Karpas-422 (cell line): ENCODE data around the gene C1QL4. TPM values are rescaled to one million over a fixed set of nuclear protein-coding genes. Genes with fewer than 3 reads are reported as not detected.
"Not testable (repeated sequence)": the region's sequence is repeated elsewhere in the genome, so short reads cannot be mapped to it uniquely, and the experiment has no call there.

Source experiments
- DNase-seq: peaks from one replicate; pipeline ENCODE4 v3.0.0-alpha.2; 2015
- H2AFZ ChIP-seq: fragments of 200-600 bp; sonication (generic); 2 replicates; pipeline ENCODE4 v1.6.1; 2014; ENCODE audit warnings: antibody characterized with exemption, low read length, mixed read lengths
- H3K27ac ChIP-seq: fragments of 200-600 bp; sonication (generic); 2 replicates; pipeline ENCODE4 v1.5.1; 2014; ENCODE audit warnings: mild to moderate bottlenecking, low read length, moderate library complexity
- H3K27me3 ChIP-seq: fragments of 200-600 bp; sonication (generic); 2 replicates; pipeline ENCODE4 v1.6.1; 2014; ENCODE audit warnings: low read length, mixed read lengths
- H3K36me3 ChIP-seq: fragments of 200-600 bp; sonication (generic); 2 replicates; pipeline ENCODE4 v1.6.1; 2014; ENCODE audit warnings: low read length, mixed read lengths; ENCODE audit not compliant: insufficient read depth
- H3K4me1 ChIP-seq: fragments of 200-600 bp; sonication (generic); 2 replicates; pipeline ENCODE4 v1.6.1; 2014; ENCODE audit warnings: mild to moderate bottlenecking, low read length, mixed read lengths
- H3K4me2 ChIP-seq: fragments of 200-600 bp; sonication (generic); 2 replicates; pipeline ENCODE4 v1.6.1; 2014; ENCODE audit warnings: low read length, low read depth, mild to moderate bottlenecking; ENCODE audit not compliant: poor library complexity, severe bottlenecking
- H3K4me3 ChIP-seq: fragments of 200-600 bp; sonication (generic); 2 replicates; pipeline ENCODE4 v1.5.1; 2014; ENCODE audit warnings: mild to moderate bottlenecking, antibody characterized with exemption, low read length, mixed read lengths
- H3K79me2 ChIP-seq: fragments of 200-600 bp; sonication (generic); 2 replicates; pipeline ENCODE4 v1.6.1; 2014; ENCODE audit warnings: mild to moderate bottlenecking, low read length, mixed read lengths
- H3K9ac ChIP-seq: fragments of 200-600 bp; sonication (generic); 2 replicates; pipeline ENCODE4 v1.6.0; 2014; ENCODE audit warnings: low read length
- H3K9me2 ChIP-seq: fragments of 200-600 bp; sonication (generic), shearing (Covaris generic); replicated peaks from 2 replicates; pipeline ENCODE4 v1.6.0; 2014; ENCODE audit warnings: mild to moderate bottlenecking, low read length, moderate library complexity; ENCODE audit not compliant: insufficient read depth
- H3K9me3 ChIP-seq: fragments of 300-700, 200-600 bp; sonication (generic); 2 replicates; pipeline ENCODE4 v1.6.1; 2014; ENCODE audit warnings: low read length, mixed read lengths
- H4K20me1 ChIP-seq: fragments of 200-600 bp; sonication (generic); 2 replicates; pipeline ENCODE4 v1.6.1; 2014; ENCODE audit warnings: mild to moderate bottlenecking, antibody characterized with exemption, low read length, low read depth; ENCODE audit not compliant: insufficient read depth
- total RNA-seq: library from RNA; depleted of rRNA; stranded (reverse); fragments of >200 nt; shearing (Covaris generic); gene quantifications from 2 replicates; pipeline ENCODE4 v1.2.3, GENCODE V29; 2014; ENCODE audit warnings: low replicate concordance

C1QL4 gene
- total RNA-seq, 1 experiment from 2014 or later: not detected

DNA sequence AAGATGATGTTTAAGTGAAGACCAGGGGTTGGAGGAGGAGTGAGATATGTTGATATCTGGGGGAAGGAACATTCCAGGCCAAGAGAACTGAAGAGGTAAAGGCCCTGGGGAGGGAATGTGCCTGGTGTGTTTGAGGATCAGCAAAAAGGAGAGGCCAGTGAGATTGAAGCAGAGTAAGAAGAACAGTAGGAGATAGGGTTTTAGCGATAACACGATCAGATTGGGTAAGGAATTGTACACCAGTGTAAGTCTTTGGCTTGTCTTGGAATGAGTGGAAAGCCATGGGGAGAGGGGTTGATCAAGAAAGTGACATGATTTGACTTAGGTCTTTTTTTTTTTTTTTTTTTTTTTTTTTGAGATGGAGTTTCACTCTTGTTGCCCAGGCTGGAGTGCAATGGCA lies 9.1 kb downstream of the C1QL4 start:
- H3K9me2 ChIP-seq: no peaks in the 10 kb centered on the region
- H2AFZ ChIP-seq: no peak overlapping the region
- no peak overlapping the region for H3K9ac ChIP-seq
- H3K79me2 ChIP-seq: peaks cover 14% of the 10 kb centered on the region
- no peaks in the 10 kb centered on the region for H3K9me3 ChIP-seq
- no peak overlapping the region for H3K27ac ChIP-seq
- DNase-seq: no peak
- no peaks in the 10 kb centered on the region for H4K20me1 ChIP-seq
- no peaks in the 10 kb centered on the region for H3K27me3 ChIP-seq
- H3K4me2 ChIP-seq: no peak overlapping the region
- peaks cover 8% of the 10 kb centered on the region for H3K4me1 ChIP-seq
- no peak overlapping the region for H3K4me3 ChIP-seq
- peaks cover 10% of the 10 kb centered on the region; the same call in 1 of the 2 replicates for H3K36me3 ChIP-seq

DNA sequence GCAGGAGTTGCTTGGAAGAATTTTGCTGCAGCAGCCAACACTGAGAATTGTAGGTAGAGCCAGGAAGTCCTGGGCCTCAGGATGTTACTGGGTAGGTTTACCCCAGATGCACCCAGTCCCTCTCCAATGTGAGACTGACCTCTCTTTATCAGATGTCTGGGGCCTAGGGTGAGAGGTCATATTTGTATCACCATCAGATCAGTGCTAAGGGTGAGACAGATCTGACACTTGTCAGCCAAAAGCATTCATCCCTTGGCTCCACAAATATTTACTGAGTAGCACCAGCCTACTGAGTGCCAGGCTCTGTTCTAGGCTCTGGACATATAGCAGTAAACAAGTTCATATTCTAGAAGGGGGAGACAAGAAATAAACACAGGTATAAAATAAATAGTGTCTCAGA lies 9.6 kb downstream of the C1QL4 start:
- no peaks in the 10 kb centered on the region for H3K27me3 ChIP-seq
- no peak overlapping the region for H2AFZ ChIP-seq
- no peaks in the 10 kb centered on the region for H3K9me3 ChIP-seq
- no peaks in the 10 kb centered on the region for H3K9me2 ChIP-seq
- no peak for DNase-seq
- H3K9ac ChIP-seq: no peak overlapping the region
- H4K20me1 ChIP-seq: no peaks in the 10 kb centered on the region
- H3K27ac ChIP-seq: no peak overlapping the region
- no peak overlapping the region for H3K4me3 ChIP-seq
- no peak overlapping the region for H3K4me2 ChIP-seq
- H3K79me2 ChIP-seq: peaks cover 14% of the 10 kb centered on the region
- H3K36me3 ChIP-seq: peaks cover 10% of the 10 kb centered on the region; the same call in 1 of the 2 replicates
- peaks cover 11% of the 10 kb centered on the region for H3K4me1 ChIP-seq

DNA sequence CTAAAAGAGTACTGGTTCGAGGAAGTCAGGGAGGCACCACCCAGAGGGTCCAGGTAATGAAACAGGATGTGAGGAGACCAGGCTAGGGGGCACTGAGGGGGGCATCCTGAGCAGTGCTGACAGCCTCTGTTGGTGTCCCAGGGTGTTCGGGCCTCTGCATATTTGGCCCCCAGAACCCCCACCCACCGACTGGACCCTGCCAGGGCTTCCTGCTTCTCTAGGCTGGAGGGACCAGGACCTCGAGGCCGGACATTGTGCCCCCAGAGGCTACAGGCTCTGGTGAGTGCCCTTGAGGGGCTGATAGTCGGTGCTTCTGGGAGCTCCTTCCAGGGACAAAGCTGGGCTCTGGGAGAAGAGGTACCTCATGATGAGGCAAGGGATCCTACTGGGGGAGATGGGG lies 11.4 kb downstream of the C1QL4 start:
- Histone ChIP-seq H3K9me3 (no peaks in the 10 kb centered on the region), H3K4me3 (no peak overlapping the region)

DNA sequence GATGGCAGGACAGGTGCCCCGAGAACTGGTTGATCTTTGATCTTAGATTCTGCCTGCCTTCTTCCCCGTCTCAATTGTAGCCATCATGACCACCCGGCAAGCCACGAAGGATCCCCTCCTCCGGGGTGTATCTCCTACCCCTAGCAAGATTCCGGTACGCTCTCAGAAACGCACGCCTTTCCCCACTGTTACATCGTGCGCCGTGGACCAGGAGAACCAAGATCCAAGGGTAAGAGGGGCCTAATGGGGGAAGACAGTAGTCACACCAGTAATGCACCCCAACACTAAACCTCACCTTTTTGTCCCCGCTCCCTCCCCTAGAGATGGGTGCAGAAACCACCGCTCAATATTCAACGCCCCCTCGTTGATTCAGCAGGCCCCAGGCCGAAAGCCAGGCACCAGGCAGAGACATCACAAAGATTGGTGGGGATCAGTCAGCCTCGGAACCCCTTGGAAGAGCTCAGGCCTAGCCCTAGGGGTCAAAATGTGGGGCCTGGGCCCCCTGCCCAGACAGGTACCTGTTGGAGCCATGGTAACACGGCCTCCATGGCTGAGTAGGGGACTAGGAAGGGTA lies 13.4 kb downstream of the C1QL4 start:
- DNase-seq: no peak
- Histone ChIP-seq H3K9ac (peak overlapping the region; percentile 86), H3K4me1 (peaks cover 17% of the 10 kb centered on the region), H3K9me3 (no peaks in the 10 kb centered on the region), H3K36me3 (peaks cover 10% of the 10 kb centered on the region; the same call in 1 of the 2 replicates), H3K9me2 (no peaks in the 10 kb centered on the region), H3K27ac (peak overlapping the region; percentile 56), H3K4me3 (peak overlapping the region; percentile 81), H2AFZ (peak overlapping the region; percentile 71; the same call in 1 of the 2 replicates), H4K20me1 (no peaks in the 10 kb centered on the region), H3K27me3 (no peaks in the 10 kb centered on the region), H3K79me2 (peaks cover 14% of the 10 kb centered on the region), H3K4me2 (peak overlapping the region; percentile 94)

More for the DNA sequence above, 11.4 kb downstream of the C1QL4 start:
- no peaks in the 10 kb centered on the region for H4K20me1 ChIP-seq
- peaks cover 17% of the 10 kb centered on the region for H3K4me1 ChIP-seq
- no peak for DNase-seq
- H3K9ac ChIP-seq: no peak overlapping the region; the same call in 1 of the 2 replicates
- no peak overlapping the region for H3K27ac ChIP-seq
- H3K36me3 ChIP-seq: peaks cover 10% of the 10 kb centered on the region; the same call in 1 of the 2 replicates
- H3K9me2 ChIP-seq: no peaks in the 10 kb centered on the region
- H2AFZ ChIP-seq: no peak overlapping the region
- H3K79me2 ChIP-seq: peaks cover 14% of the 10 kb centered on the region
- H3K4me2 ChIP-seq: no peak overlapping the region
- H3K27me3 ChIP-seq: no peaks in the 10 kb centered on the region

DNA sequence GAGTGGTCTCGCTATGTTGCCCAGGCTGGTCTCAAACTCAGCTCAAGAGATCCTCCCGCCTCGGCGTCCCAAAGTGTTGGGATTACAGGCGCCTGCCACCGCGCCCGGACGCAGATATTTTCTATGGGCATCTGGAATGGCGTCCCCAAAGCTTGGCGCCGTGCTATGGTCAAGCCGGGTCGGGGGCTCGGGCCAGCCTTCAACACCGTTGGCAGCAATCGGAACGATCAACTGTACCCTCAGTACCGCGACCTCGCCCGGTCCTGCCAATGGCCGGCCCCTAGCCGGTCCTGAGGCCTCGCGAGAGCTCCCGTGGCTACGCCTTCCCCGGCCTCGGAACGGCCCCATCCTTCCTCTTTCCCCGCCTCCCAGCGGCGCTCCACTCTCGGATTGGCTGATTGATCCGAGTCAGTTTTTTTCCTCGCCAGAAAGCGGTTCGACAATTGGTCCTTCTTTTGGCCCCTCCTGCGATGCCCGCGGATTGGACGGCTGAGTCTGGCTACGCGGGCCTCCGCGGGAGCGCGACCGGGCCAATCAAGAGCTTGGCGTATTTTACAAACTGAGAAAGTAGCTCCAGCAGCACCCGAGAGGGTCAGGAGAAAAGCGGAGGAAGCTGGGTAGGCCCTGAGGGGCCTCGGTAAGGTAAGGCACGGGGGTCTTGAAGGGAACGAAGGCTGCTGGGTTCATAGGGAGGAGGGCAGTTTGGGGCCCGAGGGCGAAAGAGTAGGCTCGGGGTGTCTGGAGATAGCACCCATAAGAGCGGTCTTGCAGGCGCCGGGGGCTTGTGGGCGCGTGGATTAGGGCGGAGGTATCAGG lies 14.1 kb downstream of the C1QL4 start, which contains the start of gene TROAP:
TSS of gene TROAP (plus strand) at position 548 of the 816 bp plus-strand sequence. CDS start 354 bp downstream, outside the sequence.
- H2AFZ ChIP-seq: peak within 1 kb of the TSS; percentile 87
- peak within 1 kb of the TSS; percentile 94 for H3K4me2 ChIP-seq
- H4K20me1 ChIP-seq: no peaks in the 10 kb centered on the region
- H3K9me2 ChIP-seq: no peaks in the 10 kb centered on the region
- peak; percentile 99 for DNase-seq
- peak within 1 kb of the TSS; percentile 81 for H3K4me3 ChIP-seq
- peak within 1 kb of the TSS; percentile 56 for H3K27ac ChIP-seq
- H3K36me3 ChIP-seq: peaks cover 10% of the 10 kb centered on the region; the same call in 1 of the 2 replicates
- peaks cover 14% of the 10 kb centered on the region for H3K79me2 ChIP-seq
- H3K9me3 ChIP-seq: no peaks in the 10 kb centered on the region
- H3K9ac ChIP-seq: peak within 1 kb of the TSS; percentile 86
- H3K27me3 ChIP-seq: no peaks in the 10 kb centered on the region
- peaks cover 17% of the 10 kb centered on the region for H3K4me1 ChIP-seq

DNA sequence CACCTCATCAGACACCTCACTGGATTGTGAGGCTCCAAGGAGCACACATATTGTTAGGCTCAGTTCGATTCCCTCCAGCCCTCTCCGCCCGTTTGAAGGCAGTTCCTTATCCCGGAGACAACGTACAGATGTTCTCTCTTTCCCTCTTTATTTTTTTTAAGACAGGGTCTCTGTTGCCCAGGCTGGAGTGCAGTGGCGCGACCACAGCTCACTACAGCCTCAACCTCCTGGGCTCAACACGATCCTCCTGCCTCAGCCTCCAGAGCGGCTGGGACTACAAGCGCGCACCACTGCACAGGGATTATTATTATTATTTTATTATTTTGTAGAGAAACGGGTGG lies 14.7 kb downstream of the C1QL4 start:
- peak overlapping the region; percentile 74 for H3K4me2 ChIP-seq
- no peaks in the 10 kb centered on the region for H3K9me2 ChIP-seq
- H3K4me1 ChIP-seq: peaks cover 17% of the 10 kb centered on the region
- peaks cover 14% of the 10 kb centered on the region for H3K79me2 ChIP-seq
- H2AFZ ChIP-seq: peak overlapping the region; percentile 87; the same call in 1 of the 2 replicates
- H3K27me3 ChIP-seq: no peaks in the 10 kb centered on the region
- DNase-seq: no peak
- peaks cover 8% of the 10 kb centered on the region; the same call in 1 of the 2 replicates for H3K36me3 ChIP-seq
- no peaks in the 10 kb centered on the region for H4K20me1 ChIP-seq
- no peak overlapping the region for H3K27ac ChIP-seq
- H3K9me3 ChIP-seq: no peaks in the 10 kb centered on the region
- peak overlapping the region; percentile 74 for H3K9ac ChIP-seq
- H3K4me3 ChIP-seq: peak overlapping the region; percentile 81

DNA sequence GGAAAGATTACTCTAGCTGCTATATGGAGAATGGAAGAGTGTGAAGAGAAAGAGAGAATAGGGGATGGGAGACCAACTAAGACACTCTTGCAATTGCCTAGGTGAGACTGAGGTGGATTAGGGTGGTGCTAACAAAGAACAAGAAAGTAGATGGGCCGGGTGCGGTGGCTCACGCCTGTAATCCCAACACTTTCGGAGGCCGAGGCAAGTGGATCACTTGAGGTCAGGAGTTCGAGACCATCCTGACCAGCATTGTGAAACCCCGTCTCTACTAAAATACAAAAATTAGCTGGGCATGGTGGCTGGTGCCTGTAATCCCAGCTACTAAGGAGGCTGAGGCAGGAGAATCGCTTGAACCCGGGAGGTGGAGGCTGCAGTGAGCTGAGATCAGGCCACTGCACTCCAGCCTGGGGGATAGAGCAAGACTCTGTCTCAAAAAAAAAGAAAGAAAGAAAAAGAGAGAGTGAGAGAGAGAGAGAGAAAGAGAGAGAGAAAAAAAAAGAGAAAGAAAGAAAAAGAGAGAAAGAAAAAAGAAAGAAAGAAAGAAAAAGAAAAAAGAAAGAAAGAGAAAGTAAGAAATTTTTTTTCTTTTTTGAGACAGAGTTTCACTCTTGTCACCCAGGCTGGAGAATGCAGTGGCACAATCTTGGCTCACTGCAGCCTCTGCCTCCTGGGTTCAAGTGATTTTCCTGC lies 16.4 kb downstream of the C1QL4 start:
- H3K27me3 ChIP-seq, H3K9me2 ChIP-seq, DNase-seq, H3K9ac ChIP-seq, H3K9me3 ChIP-seq, H3K27ac ChIP-seq, H3K36me3 ChIP-seq, H4K20me1 ChIP-seq, H3K4me2 ChIP-seq, H3K4me3 ChIP-seq, H2AFZ ChIP-seq: not testable (repeated sequence)
- Histone ChIP-seq H3K79me2 (peaks cover 14% of the 10 kb centered on the region), H3K4me1 (peaks cover 17% of the 10 kb centered on the region)

DNA sequence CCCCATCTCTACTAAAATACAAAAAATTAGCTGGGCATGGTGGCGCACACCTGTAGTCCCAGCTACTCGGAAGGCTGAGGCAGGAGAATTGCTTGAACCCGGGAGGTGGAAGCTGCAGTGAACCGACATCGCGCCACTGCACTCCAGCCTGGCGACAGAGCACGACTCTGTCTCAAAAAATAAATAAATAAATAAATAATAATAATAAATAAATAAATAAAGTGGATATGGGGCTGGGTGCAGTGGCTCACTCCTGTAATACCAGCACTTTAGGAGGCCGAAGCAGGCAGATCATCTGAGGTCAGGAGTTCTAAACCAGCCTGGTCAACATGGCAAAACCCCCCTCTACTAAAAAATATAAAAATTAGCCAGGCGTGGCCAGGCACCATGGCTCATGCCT lies 19.9 kb downstream of the C1QL4 start:
- not testable (repeated sequence) for H3K27me3 ChIP-seq, H3K9me2 ChIP-seq, H3K79me2 ChIP-seq, H3K4me2 ChIP-seq, H2AFZ ChIP-seq, H3K9ac ChIP-seq, H3K9me3 ChIP-seq, H4K20me1 ChIP-seq, H3K4me3 ChIP-seq, H3K4me1 ChIP-seq, DNase-seq, H3K36me3 ChIP-seq, H3K27ac ChIP-seq
